DMS 273 treated with DMSO at 0.1 percent for 48 hours (cell line): ENCODE measurements around the gene CSPG5.

Source experiments
- DNase-seq: peaks from one replicate; lab custom pipeline; 2025; lab: John Stamatoyannopoulos, UW

The CSPG5 gene

DNA sequence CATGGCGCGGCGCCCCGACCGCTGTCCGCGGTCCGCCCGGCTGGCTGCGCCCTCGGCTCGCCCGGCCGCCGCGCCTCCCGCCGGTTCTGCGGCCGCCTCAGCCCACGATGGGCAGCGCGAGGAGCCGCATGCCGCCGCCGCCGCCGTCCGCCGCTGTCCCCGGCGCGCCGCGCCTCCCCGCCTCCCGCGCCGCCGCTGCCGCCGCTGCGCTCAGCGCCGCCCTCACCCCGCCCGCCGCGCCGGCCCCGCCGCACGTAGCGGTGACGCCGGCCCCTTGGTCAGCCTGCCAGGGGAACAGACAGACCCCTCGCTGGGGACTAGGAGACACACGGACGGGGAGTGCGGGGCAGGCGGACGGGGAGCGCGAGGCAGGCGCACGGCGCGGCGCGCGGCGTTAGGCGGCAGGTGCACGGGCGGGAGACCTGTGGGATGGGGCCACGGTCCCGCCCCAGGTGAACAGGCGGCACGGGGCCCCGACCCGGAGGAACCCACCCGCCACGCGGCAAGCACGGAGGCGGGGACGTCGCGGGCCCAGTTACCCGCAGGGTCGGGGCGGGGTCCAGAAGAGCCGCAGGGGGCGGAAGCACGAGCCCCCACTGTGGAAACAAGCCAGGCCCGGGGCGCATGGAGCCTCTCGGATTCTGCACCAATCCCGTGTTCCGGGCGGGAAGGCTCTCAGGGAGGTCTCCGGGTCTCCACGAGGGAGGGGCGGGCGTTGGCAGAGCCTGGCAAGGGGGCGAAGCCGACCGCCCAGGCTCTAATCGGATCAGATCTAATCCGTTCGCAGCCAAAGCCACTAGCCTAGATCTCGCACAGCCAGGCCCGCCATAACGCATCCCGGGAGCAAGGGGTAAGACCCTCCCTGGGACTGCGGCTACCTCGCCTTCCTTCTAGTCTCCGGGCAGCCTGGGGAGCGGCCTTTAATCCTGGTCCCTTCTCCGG lies at the start of gene CSPG5:
Gene CSPG5, minus strand, starts transcription at position 175 of the 942 bp plus-strand sequence. Its CDS starts 172 bp downstream, at position 3.
- DNase-seq = no peak

DNA sequence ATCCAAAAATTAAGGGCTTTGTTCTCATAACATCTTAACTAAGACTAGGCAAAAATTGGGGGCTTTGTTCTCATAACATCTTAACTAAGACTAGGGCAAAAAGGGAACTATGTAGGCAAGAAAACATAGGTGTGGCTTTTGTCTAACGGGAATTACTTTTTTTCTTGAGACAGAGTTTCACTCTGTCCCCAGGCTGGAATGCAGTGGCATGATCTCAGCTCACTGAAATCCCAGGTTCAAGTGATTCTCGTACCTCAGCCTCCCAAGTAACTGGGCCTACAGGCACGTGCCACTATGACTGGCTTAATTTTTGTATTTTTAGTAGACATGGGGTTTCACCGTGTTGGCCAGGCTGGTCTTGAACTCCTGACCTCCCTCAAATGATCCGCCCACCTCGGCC lies 49.8 kb upstream of the CSPG5 start:
- DNase-seq = no peak

DNA sequence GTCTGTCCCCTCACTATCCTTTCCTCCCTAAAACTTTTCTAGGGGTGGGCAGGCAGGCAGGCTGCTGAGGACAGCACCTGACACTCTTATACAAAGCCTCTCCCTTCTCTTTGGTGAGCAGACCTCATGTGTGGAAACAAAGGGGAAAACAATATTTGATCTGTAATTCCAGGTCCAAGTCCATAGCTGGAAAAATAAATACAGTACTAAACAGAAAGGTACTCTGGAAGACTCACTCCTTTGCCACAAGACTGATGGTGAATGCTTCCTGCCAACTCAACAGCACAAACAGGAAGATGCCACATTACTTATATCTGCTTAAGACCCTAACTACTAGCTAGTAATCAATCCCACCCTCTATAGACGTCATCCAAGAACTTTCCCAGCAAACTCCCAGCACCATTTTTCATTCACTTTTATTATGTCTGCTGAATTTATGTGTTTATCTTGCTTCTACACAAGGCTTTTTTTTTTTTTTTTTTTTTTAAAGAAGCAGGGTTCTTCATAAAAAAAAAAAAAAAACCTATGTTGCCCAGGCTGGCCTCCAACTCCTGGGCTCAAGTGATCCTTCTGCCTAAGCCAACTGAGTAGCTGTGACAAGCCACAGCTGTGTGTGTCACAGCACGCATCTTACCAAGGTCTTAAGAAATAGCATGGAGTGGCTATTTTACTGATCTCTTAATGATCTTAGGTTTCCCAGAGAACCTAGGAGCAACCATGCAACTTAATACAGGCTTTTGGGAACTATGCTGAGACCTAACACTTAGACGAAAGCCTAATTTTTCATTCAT lies 44.2 kb upstream of the CSPG5 start:
- DNase-seq = no peak

- DNase-seq = no peak
Observed at GRCh38 chr3:47617086-47618010, 38.7 kb upstream of the CSPG5 start.

- DNase-seq = no peak
Observed at GRCh38 chr3:47614788-47615187, 36.1 kb upstream of the CSPG5 start.

DNA sequence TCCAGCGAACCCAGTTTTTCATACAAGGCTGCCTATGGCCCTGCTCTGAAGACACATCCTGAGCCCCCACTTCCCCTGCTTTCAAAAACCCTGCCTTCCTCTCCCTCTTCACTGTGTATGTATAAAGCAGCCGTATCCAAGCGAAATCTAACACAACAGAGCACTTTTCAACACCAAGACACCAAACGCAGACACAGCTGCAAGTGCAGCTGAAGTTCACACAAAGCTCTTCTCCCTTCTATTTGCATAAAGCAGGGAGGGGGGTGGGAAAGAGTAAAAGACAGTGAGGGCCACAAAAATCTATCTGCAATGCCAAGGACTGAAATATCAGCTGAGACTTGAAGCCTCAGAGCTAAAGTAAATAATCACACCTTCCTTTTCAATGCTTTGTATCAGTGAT lies 35.1 kb upstream of the CSPG5 start:
- no peak for DNase-seq

- no peak for DNase-seq
Observed at GRCh38 chr3:47612879-47613278, 34.2 kb upstream of the CSPG5 start.

DNA sequence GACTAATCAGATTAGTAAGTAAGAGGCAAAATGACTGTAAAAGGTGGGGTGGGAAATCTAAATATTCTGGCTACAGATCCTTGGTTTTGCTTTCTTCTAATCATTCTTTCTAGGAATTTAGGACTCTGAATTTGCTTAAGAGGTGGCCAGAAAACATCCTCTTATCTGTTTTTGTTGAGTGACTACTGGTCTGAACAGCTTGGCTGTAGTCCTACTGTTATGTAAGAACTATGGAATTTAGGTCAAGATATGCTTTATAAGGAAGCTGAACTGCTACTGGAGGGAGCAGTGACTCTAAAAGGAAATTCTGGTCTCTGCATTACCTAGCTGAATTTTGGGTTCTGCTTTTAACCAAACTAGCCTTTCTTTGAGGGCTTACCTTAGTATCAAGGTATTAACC lies 33.5 kb upstream of the CSPG5 start:
- DNase-seq = no peak

- no peak for DNase-seq
Observed at GRCh38 chr3:47611576-47611975, 32.9 kb upstream of the CSPG5 start.

DNA sequence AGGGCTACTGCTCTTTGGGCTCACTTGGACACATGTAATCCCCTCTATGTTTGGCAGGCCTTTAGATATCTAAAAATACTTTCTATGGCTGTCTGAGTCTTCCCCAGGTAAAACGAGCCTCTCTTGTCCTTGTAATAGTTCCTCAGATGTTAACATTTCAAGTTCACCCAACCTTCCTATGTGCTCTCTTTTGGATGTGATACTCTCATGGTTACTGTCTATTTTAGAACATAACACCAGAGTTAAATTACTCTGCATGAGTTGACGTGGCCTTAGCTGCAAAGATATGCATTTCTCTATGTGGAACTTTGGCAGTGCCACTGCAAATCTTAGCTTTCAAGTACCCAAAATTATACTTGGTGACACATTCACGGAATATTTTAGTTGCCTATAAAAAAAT lies 31.9 kb upstream of the CSPG5 start:
- DNase-seq = no peak

DNA sequence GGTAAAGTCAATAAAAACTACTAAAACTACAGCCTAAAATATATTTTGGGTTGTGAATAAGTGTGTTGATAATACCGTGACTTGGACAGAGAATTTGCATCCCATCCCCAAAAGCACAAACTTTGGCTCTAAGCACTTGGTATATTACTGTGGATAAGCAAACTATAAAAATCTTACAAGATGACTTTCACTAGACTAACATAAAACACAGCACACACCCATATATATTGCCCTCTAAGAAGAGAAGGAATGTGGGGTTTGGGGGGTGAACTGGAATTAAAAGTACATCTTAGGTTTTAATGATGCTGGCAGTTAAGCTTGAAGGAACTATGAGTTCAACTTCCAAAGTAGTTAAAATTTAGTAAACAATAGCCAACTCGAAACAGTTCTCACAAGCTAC lies 28.7 kb upstream of the CSPG5 start:
- no peak for DNase-seq

DNA sequence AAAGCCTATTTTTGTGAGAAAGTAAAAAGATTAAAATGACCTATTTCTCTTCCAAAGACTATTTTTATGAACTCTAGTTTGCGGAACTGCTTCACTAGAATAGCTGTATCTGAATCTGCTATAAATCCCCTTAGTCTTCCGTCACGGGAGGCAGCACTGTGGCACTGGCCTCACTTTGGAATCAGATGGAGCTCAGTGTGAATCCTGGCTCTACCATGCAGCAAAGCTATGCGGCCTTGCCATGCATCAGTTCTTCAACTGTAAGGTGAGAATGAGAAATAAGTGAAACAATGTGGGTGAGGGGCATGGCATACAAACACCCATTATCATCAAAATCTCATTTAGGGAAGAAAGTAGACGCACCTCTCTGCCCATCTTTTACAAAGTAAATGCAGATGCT lies 27.5 kb upstream of the CSPG5 start:
- no peak for DNase-seq

DNA sequence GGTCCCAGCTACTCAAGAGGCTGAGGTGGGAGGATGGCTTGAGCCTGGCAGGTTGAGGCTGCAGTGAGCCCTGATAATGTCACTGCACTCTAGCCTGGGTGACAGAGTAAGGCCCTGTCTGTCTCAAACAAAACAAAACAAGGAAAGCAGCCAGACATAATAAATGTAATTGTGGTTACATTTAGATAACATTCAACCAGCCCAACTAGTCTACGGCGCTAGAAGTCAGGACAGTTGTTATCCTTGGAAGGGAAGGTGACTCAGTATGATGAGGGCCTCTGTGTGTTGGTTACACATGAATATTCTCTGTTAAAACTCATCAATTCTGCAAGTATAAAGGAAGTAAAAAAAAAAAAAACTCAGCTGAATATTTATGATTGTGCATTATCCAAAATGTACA lies 27.0 kb upstream of the CSPG5 start:
- no peak for DNase-seq

- no peak for DNase-seq
Observed at GRCh38 chr3:47604145-47604544, 25.5 kb upstream of the CSPG5 start.

DNA sequence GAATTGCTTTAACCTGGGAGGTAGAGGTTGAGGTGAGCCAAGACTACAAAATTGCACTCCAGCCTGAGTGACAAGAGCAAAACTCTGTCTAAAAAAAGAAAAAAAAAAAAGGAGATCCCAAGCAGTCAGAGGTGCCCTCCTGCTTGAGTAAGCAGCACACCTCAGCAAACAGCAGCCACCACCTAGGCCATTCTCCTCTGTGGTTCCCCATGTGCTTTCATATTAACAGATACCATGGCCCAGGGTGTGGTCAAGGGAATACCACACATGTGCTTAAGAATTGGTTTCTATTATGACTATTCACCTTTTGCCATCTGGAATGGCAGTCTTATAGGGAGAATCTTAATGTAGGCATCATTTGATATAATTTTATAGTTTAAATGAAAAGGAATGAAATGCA lies 24.7 kb upstream of the CSPG5 start:
- no peak for DNase-seq

DNA sequence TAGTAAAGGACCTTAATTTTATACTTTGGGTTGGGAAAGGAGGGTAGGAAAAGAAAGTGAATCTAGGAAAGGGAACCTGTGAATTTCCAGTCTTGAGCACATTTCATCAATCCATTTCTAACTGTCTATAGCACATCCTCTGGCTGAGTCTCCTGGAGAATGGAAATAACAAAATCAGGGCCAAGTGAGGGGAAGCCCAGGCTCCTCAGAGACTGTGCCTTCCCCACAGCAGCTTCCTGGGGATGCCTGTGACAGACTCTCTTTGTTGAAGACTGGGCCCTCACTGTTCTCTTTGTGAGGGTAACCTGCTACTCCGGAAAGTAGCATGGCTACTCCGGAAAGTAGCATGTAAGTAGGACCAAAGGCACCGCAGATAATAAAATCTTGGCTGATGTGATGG lies 22.6 kb upstream of the CSPG5 start:
- no peak for DNase-seq

GRCh38 chr3:47594792-47595191 lies 16.1 kb upstream of the CSPG5 start:
- no peak for DNase-seq

GRCh38 chr3:47592066-47592795 lies 13.6 kb upstream of the CSPG5 start:
- no peak for DNase-seq

DNA sequence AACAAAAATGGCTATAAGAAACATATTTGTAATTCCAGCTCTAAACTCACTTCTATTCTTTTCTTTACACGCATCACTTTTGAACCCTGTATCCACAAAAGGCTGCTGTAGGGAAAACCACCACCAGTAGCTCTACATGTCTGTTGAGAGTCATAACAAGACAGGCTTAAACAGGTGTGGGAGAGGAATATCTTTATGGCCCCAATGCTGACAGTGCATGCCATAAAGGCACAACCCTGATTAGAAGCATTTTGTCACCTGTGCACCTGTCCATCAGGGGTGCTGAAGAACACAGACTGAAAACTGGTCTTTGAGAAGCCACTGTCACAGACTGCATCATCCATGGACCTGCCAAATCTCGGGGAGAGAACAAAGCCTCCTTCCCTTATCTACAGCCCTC lies 11.6 kb upstream of the CSPG5 start:
- DNase-seq = no peak

DNA sequence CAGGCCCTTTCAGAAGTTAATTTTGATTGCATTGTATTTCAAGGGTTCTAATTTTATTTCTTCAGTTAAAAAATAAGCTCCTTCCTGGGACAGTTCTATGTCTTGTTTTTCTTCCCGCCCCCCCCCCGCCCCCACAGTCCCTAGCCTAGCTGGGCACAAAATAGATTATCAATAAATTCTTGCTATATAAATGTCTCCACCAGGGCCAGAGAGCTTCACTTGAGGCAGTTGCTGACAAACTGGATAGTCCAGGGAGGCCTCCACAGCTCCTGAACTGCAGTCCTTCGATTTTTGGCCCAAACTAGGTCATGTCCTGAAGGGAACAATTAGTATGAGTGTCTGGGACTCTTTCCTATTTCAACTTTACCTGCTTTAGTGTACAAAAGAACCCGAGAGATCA lies 9.9 kb upstream of the CSPG5 start:
- no peak for DNase-seq

- DNase-seq = no peak
Observed at GRCh38 chr3:47588053-47588452, 9.4 kb upstream of the CSPG5 start.
